ENCODE results near the gene SLC12A3. TPM values are rescaled to one million over a fixed set of nuclear protein-coding genes. Genes with fewer than 3 reads are reported as not detected.

SLC12A3 gene
- total and polyA plus RNA-seq, 2 of the 8 experiments (the other 6 are each of a cell fraction or from before 2014, with no cell fraction given), result not detected

- FAIRE-seq (no peak), DNase-seq (ENCODE audit: low read depth in 1 of 2, low spot score in 2 of 2) (no peak)
- Histone ChIP-seq H3K23ac (ENCODE audit: insufficient read length) (no peak overlapping the region), H3K79me1 (ENCODE audit: low read depth, low read length) (no peaks in the 10 kb centered on the region), H2BK120ac (replicated peaks; ENCODE audit: low read depth, low read length) (no peak overlapping the region), H3K4me2 (ENCODE audit: insufficient read depth in 1 of 2, low read depth in 2 of 2, low read length in 2 of 2) (no peak overlapping the region), H3K79me2 (ENCODE audit: control insufficient read depth in 1 of 2, insufficient read depth in 2 of 2, low read length in 2 of 2) (no peaks in the 10 kb centered on the region), H4K20me1 (replicated peaks in 1 of 2; ENCODE audit: control insufficient read depth in 1 of 2, insufficient read depth in 2 of 2, low read length in 2 of 2) (peaks cover 0 to 2% of the 10 kb centered on the region in 2 experiments), H3K14ac (ENCODE audit: insufficient read length) (no peak overlapping the region), H2AFZ (ENCODE audit: low read length) (no peak overlapping the region), H2AK5ac (ENCODE audit: low read depth, low read length) (no peak overlapping the region), H3K36me3 (ENCODE audit: control insufficient read depth in 2 of 4, insufficient read depth in 4 of 4, low read length in 3 of 4) (peaks cover 10 to 43% (median 23%) of the 10 kb centered on the region in 4 experiments; a peak in 6 of 8 replicates), H3K9me3 (ENCODE audit: insufficient read depth in 2 of 2, low read depth in 1 of 2, low read length in 1 of 2) (no peaks in the 10 kb centered on the region), H2BK5ac (ENCODE audit: low read depth, low read length) (no peak overlapping the region), H3K4me3 (ENCODE audit: extremely low read depth in 1 of 4, insufficient read depth in 2 of 4, low read depth in 3 of 4, low read length in 4 of 4) (no peak overlapping the region), H2BK15ac (ENCODE audit: low read length) (no peak overlapping the region), H3K4me1 (replicated peaks in 1 of 4; ENCODE audit: control insufficient read depth in 3 of 4, insufficient read depth in 4 of 4, low read length in 3 of 4) (peaks cover 0 to 6% (median 2%) of the 10 kb centered on the region in 4 experiments; a peak in 3 of 7 replicates), H3K27ac (ENCODE audit: low read depth, low read length) (no peak overlapping the region), H4K8ac (ENCODE audit: extremely low read depth, insufficient read depth, low read length) (no peak overlapping the region), H4K91ac (replicated peaks; ENCODE audit: insufficient read length, low read length) (no peak overlapping the region), H3K23me2 (ENCODE audit: low read depth, low read length) (no peaks in the 10 kb centered on the region; the same call in 1 of the 2 replicates), H3K56ac (replicated peaks; ENCODE audit: insufficient read length, low read depth, low read length) (no peak overlapping the region), H2BK20ac (ENCODE audit: low read length) (no peak overlapping the region), H2BK12ac (ENCODE audit: low read depth, low read length) (no peak overlapping the region), H3K27me3 (replicated peaks in 1 of 4; ENCODE audit: control insufficient read depth in 3 of 4, extremely low read depth in 1 of 4, insufficient read depth in 3 of 4, low read length in 3 of 4) (no peaks in the 10 kb centered on the region), H3K18ac (ENCODE audit: extremely low read depth, low read length) (no peak overlapping the region), H3K4ac (replicated peaks; ENCODE audit: insufficient read length, low read depth, low read length) (no peak overlapping the region), H3K9ac (replicated peaks in 1 of 4; ENCODE audit: extremely low read depth in 1 of 4, low read depth in 3 of 4, low read length in 3 of 4) (no peak overlapping the region), H4K5ac (ENCODE audit: insufficient read length, low read depth, low read length) (no peak overlapping the region)
- POLR2A ChIA-PET (ENCODE audit: partially characterized antibody), result no interaction called here
- 81% methylated on average over 6 of the region's 6 CpGs; no CpG with 5 or more reads in 1 of the 2 experiments for WGBS, 2 experiments (ENCODE audit: extremely low coverage in 1 of 2, insufficient coverage in 1 of 2, insufficient read length in 1 of 2, insufficient replicate concordance in 2 of 2, low coverage in 1 of 2, low lambda C conversion rate in 2 of 2, missing lambda C conversion rate in 1 of 2)
- CTCF ChIA-PET (ENCODE audit: partially characterized antibody), result interaction anchor here (0.6 to 1.7 kb wide), 2 partner anchors 23 to 328 kb away, joined by 3 to 5 read pairs; no protein-coding TSS in a partner anchor
- no peak for TF ChIP-seq KDM1A (IDR thresholded peaks at IDR 0.05; ENCODE audit: borderline replicate concordance, low read length)
- no peak for TF ChIP-seq RXRA (IDR thresholded peaks at IDR 0.05; ENCODE audit: insufficient read depth, low read depth, low read length)
- TF ChIP-seq TAF7 (optimal IDR thresholded peaks at IDR 0.05; ENCODE audit: borderline replicate concordance, low read depth, low read length), result no peak
- no peak for TF ChIP-seq JUN (IDR thresholded peaks at IDR 0.05; ENCODE audit: low read depth, low read length)
- no peak for TF ChIP-seq MAFK (IDR thresholded peaks at IDR 0.05; ENCODE audit: low read depth, low read length)
- no peak for TF ChIP-seq POU5F1 (IDR thresholded peaks at IDR 0.05; ENCODE audit: low read depth, low read length)
- TF ChIP-seq JUND (IDR thresholded peaks at IDR 0.05; ENCODE audit: low read length), result no peak
- no peak for TF ChIP-seq EGR1 (IDR thresholded peaks at IDR 0.05; ENCODE audit: borderline replicate concordance, low read depth, low read length)
- TF ChIP-seq CEBPB (IDR thresholded peaks at IDR 0.05; ENCODE audit: low read depth, low read length), result no peak
- TF ChIP-seq RAD21 (IDR thresholded peaks at IDR 0.05 in 1 of 2, conservative IDR thresholded peaks at IDR 0.05 in 1 of 2; ENCODE audit: low read depth in 2 of 2, low read length in 2 of 2), result no peak
- no peak for TF ChIP-seq POLR2AphosphoS5 (IDR thresholded peaks at IDR 0.05; ENCODE audit: low read depth, low read length)
- no peak for TF ChIP-seq TEAD4 (IDR thresholded peaks at IDR 0.05; ENCODE audit: low read depth, low read length)
- TF ChIP-seq ATF3 (IDR thresholded peaks at IDR 0.05; ENCODE audit: insufficient read depth, low read depth, low read length), result no peak
These were observed 21.0 kb upstream of the SLC12A3 start for GRCh38 chr16:56844056-56844455.

All from H1 (cell line).